ENCODE measurements around the gene PRR35. TPM values are rescaled to one million over a fixed set of nuclear protein-coding genes. Genes with fewer than 3 reads are reported as not detected.
A peak's percentile ranks its signal among the peaks of the same experiment; 100 is the strongest.

Gene PRR35
- total RNA-seq, 4 donors from 2014 or later = not detected

- DNase-seq (no peak), ATAC-seq (no peak)
- in situ Hi-C loops (cut with MboI; ENCODE audit: low sequenced_read_pairs in 4 of 4) = no loop called here
- H3K27me3 ChIP-seq = no peaks in the 10 kb centered on the region
- H3K27ac ChIP-seq = no peak overlapping the region
- peaks cover 0 to 47% of the 10 kb centered on the region in 2 donors for H3K36me3 ChIP-seq
- TF ChIP-seq POLR2A (IDR thresholded peaks at IDR 0.05) = no peak
- no peak for TF ChIP-seq CTCF (IDR thresholded peaks at IDR 0.05 in 4 of 5, conservative IDR thresholded peaks at IDR 0.05 in 1 of 5)
- H3K4me3 ChIP-seq = no peak overlapping the region
- H3K9me3 ChIP-seq = no peaks in the 10 kb centered on the region
- H3K4me1 ChIP-seq = peaks cover 0 to 8% of the 10 kb centered on the region in 2 donors
- intact Hi-C loops (cut with DNase I; ENCODE audit: low total_unique reads) = no loop called here
These were observed 44.3 kb upstream of the PRR35 start for GRCh38 chr16:515939-516226.

GRCh38 chr16:516301-516700, 43.9 kb upstream of the PRR35 start:
- TF ChIP-seq CTCF (IDR thresholded peaks at IDR 0.05 in 4 of 5, conservative IDR thresholded peaks at IDR 0.05 in 1 of 5) = no peak
- TF ChIP-seq POLR2A (IDR thresholded peaks at IDR 0.05) = no peak
- DNase-seq (no peak), ATAC-seq (no peak)
- intact Hi-C loops (cut with DNase I; ENCODE audit: low total_unique reads) = no loop called here
- H3K4me1 ChIP-seq = peaks cover 0 to 8% of the 10 kb centered on the region in 2 donors
- H3K9me3 ChIP-seq = no peaks in the 10 kb centered on the region
- H3K27me3 ChIP-seq = no peaks in the 10 kb centered on the region
- no peak overlapping the region for H3K27ac ChIP-seq
- in situ Hi-C loops (cut with MboI; ENCODE audit: low sequenced_read_pairs in 4 of 4) = no loop called here
- H3K36me3 ChIP-seq = peaks cover 0 to 51% of the 10 kb centered on the region in 2 donors
- no peak overlapping the region for H3K4me3 ChIP-seq

- intact Hi-C loops (cut with DNase I; ENCODE audit: low total_unique reads) (no loop called here), in situ Hi-C loops (cut with MboI; ENCODE audit: low sequenced_read_pairs in 4 of 4) (no loop called here)
- ATAC-seq = peak; percentile 11 to 59
- peak in 1 of 2 donors; percentile 61 for DNase-seq
- H3K36me3 ChIP-seq = peaks cover 0 to 53% of the 10 kb centered on the region in 2 donors
- no peak overlapping the region for H3K4me3 ChIP-seq
- H3K27me3 ChIP-seq = no peaks in the 10 kb centered on the region
- TF ChIP-seq POLR2A (IDR thresholded peaks at IDR 0.05) (no peak), CTCF (IDR thresholded peaks at IDR 0.05 in 4 of 5, conservative IDR thresholded peaks at IDR 0.05 in 1 of 5) (no peak)
- H3K4me1 ChIP-seq = peaks cover 0 to 8% of the 10 kb centered on the region in 2 donors
- H3K9me3 ChIP-seq = no peaks in the 10 kb centered on the region
- peak overlapping the region; percentile 2 to 64 (median 32) for H3K27ac ChIP-seq
These were observed 41.3 kb upstream of the PRR35 start for GRCh38 chr16:518858-519257.

GRCh38 chr16:519425-519824, 40.8 kb upstream of the PRR35 start:
- Histone ChIP-seq H3K36me3 (peaks cover 0 to 48% of the 10 kb centered on the region in 2 donors), H3K9me3 (no peaks in the 10 kb centered on the region), H3K4me3 (no peak overlapping the region), H3K27ac (peak overlapping the region in 2 of 4 donors; percentile 29 to 64), H3K27me3 (no peaks in the 10 kb centered on the region), H3K4me1 (peaks cover 0 to 8% of the 10 kb centered on the region in 2 donors)
- DNase-seq (no peak), ATAC-seq (no peak)
- no peak for TF ChIP-seq CTCF (IDR thresholded peaks at IDR 0.05 in 4 of 5, conservative IDR thresholded peaks at IDR 0.05 in 1 of 5)
- no peak for TF ChIP-seq POLR2A (IDR thresholded peaks at IDR 0.05)
- in situ Hi-C loops (cut with MboI; ENCODE audit: low sequenced_read_pairs in 4 of 4) (no loop called here), intact Hi-C loops (cut with DNase I; ENCODE audit: low total_unique reads) (no loop called here)

All from gastrocnemius medialis (tissue), 4 donors.